IMR-90 (cell line): ENCODE results near the gene GRM5.

Experiments
- BHLHE40 ChIP-seq: fragments of 150-350 bp; IDR thresholded peaks from 2 replicates; pipeline ENCODE4 v1.6.1; 2016; ENCODE audit warnings: mild to moderate bottlenecking, low read depth, low read length
- CHD1 ChIP-seq: IDR thresholded peaks from 2 replicates; pipeline ENCODE4 v1.6.1; 2012; ENCODE audit warnings: low read depth, low read length, improper control_type of control experiment
- CTCF ChIP-seq: conservative IDR thresholded peaks from 2 replicates; pipeline ENCODE4 v1.5.1; 2012; ENCODE audit warnings: mild to moderate bottlenecking, low read depth, low read length, improper control_type of control experiment
- ELK1 ChIP-seq: fragments of 150-350 bp; IDR thresholded peaks from 2 replicates; pipeline ENCODE4 v1.6.1; 2016; ENCODE audit warnings: low read depth, mild to moderate bottlenecking, low read length, moderate library complexity, borderline replicate concordance
- FOS ChIP-seq: fragments of 150-350 bp; IDR thresholded peaks from 2 replicates; pipeline ENCODE4 v1.6.1; 2016; ENCODE audit warnings: low read depth, low read length
- MAFK ChIP-seq: IDR thresholded peaks from 2 replicates; pipeline ENCODE4 v1.6.1; 2012; ENCODE audit warnings: low read depth, low read length, improper control_type of control experiment
- MAZ ChIP-seq: IDR thresholded peaks from 2 replicates; pipeline ENCODE4 v1.6.1; 2012; ENCODE audit warnings: low read depth, mild to moderate bottlenecking, low read length, improper control_type of control experiment, moderate library complexity, borderline replicate concordance
- MXI1 ChIP-seq: IDR thresholded peaks from 2 replicates; pipeline ENCODE4 v1.6.1; 2012; ENCODE audit warnings: low read depth, mild to moderate bottlenecking, low read length, moderate library complexity, borderline replicate concordance
- POLR2A ChIP-seq: IDR thresholded peaks from 2 replicates; pipeline ENCODE4 v1.6.1; 2012; ENCODE audit warnings: mild to moderate bottlenecking, low read depth, low read length
- RAD21 ChIP-seq: IDR thresholded peaks from 2 replicates; pipeline ENCODE4 v1.6.1; 2012; ENCODE audit warnings: low read length, improper control_type of control experiment
- SMC3 ChIP-seq: fragments of 150-350 bp; IDR thresholded peaks from 2 replicates; pipeline ENCODE4 v1.6.1; 2016; ENCODE audit warnings: low read depth, mild to moderate bottlenecking, antibody characterized with exemption, low read length, moderate library complexity
- USF2 ChIP-seq: fragments of 150-350 bp; IDR thresholded peaks from 2 replicates; pipeline ENCODE4 v1.6.1; 2017; ENCODE audit warnings: mild to moderate bottlenecking, antibody characterized with exemption, low read length, low read depth

GRCh38 chr11:88575916-88576315 is 489.9 kb downstream of the GRM5 start:
- TF ChIP-seq CTCF (no peak), MAFK (no peak), POLR2A (no peak), SMC3 (no peak), RAD21 (no peak), CHD1 (no peak), MAZ (no peak), ELK1 (no peak), BHLHE40 (no peak), USF2 (no peak), MXI1 (no peak), FOS (no peak)
